A549 treated with ZK216348 at 1 μM for 4 hours (cell line): Measurements from ENCODE around the gene PTP4A1. TPM values are rescaled to one million over a fixed set of nuclear protein-coding genes. Genes with fewer than 3 reads are reported as not detected.

ENCODE experiments used
- total RNA-seq: library from RNA; stranded (reverse); fragments of 200-300 nt; extraction: Qiagen RNA extraction; gene quantifications from 5 replicates; pipeline ENCODE4 v1.2.3, GENCODE V29; 2022; ENCODE audit warnings: low read depth

The PTP4A1 gene
- total RNA-seq: 70.2 to 130 TPM (median 110 TPM) in 5 replicates

DNA sequence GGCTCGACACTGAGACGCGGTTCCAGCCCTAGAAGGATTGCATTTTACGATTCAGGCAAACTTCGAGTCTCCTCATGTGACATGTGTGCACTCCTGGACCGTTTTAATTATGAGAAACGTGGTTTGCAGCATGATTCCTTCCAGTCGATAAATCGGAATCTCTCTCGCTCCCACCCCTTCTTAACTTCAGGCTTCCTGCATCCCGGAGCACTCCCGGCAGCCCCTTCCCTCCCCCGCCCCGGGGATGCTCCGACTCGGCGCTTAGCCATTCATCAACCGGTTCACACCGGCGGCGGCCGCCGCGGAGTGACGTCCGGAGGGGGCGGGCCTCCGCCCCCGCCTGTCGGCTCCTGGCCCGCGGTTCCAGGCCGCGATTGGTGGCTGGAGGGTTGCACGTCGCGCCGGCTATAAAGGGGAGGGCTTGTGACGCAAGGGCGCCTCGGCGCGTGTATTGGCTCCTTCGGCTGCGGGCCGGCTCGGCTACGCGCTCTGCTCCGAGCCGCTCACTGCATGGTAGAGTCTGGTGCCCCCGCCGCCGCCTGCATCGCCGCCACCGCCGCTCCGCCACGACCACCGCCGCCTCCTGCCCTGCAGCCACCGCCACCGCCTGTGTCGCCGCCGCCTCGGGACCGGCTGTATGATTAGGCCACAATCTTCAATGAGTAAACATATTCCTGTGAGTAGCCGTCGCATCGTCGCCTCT, at the start of gene PTP4A1, which contains the start of gene LOC128125822:
Gene PTP4A1, plus strand, starts transcription at position 437 of the 703 bp plus-strand sequence. CDS start 4,401 bp downstream, outside the sequence.
Gene LOC128125822, plus strand, starts transcription at position 437 of the 703 bp plus-strand sequence.

Other genes with a start within 250 kb of the PTP4A1 start
- 7.9 to 12.2 TPM (median 11.9 TPM) in 5 replicates for gene PHF3, start 63.3 kb downstream of the PTP4A1 start, total RNA-seq